NOMO-1 treated with dmso at 0.1 percent for 144 hours (cell line): Measurements from ENCODE around the gene IGFBP7.
"Not testable (repeated sequence)": the region's sequence is repeated elsewhere in the genome, so short reads cannot be mapped to it uniquely, and the experiment has no call there.

Source experiments
- DNase-seq: peaks from one replicate; lab custom pipeline; 2025; ENCODE audit not compliant: unreplicated experiment; lab: John Stamatoyannopoulos, UW

IGFBP7 gene

GRCh38 chr4:57075367-57075766 is 34.8 kb downstream of the IGFBP7 start:
- DNase-seq = no peak

GRCh38 chr4:57074744-57075143 is 35.4 kb downstream of the IGFBP7 start:
- DNase-seq = no peak

GRCh38 chr4:57073559-57073958 is 36.6 kb downstream of the IGFBP7 start:
- no peak for DNase-seq

- DNase-seq = peak; percentile 49
Observed at GRCh38 chr4:57071326-57071725, 38.9 kb downstream of the IGFBP7 start.

GRCh38 chr4:57070461-57070860 is 39.7 kb downstream of the IGFBP7 start:
- no peak for DNase-seq

GRCh38 chr4:57068237-57068981 is 41.8 kb downstream of the IGFBP7 start:
- DNase-seq = no peak

GRCh38 chr4:57065730-57066482 is 44.3 kb downstream of the IGFBP7 start:
- DNase-seq = no peak

- DNase-seq = no peak
Observed at GRCh38 chr4:57064811-57065711, 45.1 kb downstream of the IGFBP7 start.

GRCh38 chr4:57064120-57064519 is 46.1 kb downstream of the IGFBP7 start:
- DNase-seq = no peak

- no peak for DNase-seq
Observed at GRCh38 chr4:57063518-57063917, 46.7 kb downstream of the IGFBP7 start.

GRCh38 chr4:57061395-57061794 is 48.8 kb downstream of the IGFBP7 start:
- DNase-seq = no peak

- not testable (repeated sequence) for DNase-seq
Observed at GRCh38 chr4:57060717-57061067, 49.5 kb downstream of the IGFBP7 start.

- no peak for DNase-seq
Observed at GRCh38 chr4:57059890-57060716, 50.1 kb downstream of the IGFBP7 start.

- DNase-seq = no peak
Observed at GRCh38 chr4:57055886-57056285, 54.3 kb downstream of the IGFBP7 start.

- DNase-seq = no peak
Observed at GRCh38 chr4:57053508-57053907, 56.7 kb downstream of the IGFBP7 start.

GRCh38 chr4:57051524-57051923 is 58.7 kb downstream of the IGFBP7 start:
- peak; percentile 4 for DNase-seq

GRCh38 chr4:57051095-57051494 is 59.1 kb downstream of the IGFBP7 start:
- DNase-seq = no peak

GRCh38 chr4:57048590-57049304 is 61.4 kb downstream of the IGFBP7 start:
- DNase-seq = no peak

- not testable (repeated sequence) for DNase-seq
Observed at GRCh38 chr4:57047046-57047445, 63.1 kb downstream of the IGFBP7 start.

- DNase-seq = no peak
Observed at GRCh38 chr4:57044996-57045395, 65.2 kb downstream of the IGFBP7 start.
